GM03348 (cell line): ENCODE data around the gene FAM168B.

Experiments used
- DNase-seq: peaks from one replicate; pipeline ENCODE4 v3.0.0; 2012; ENCODE audit warnings: low spot score

FAM168B gene

DNA sequence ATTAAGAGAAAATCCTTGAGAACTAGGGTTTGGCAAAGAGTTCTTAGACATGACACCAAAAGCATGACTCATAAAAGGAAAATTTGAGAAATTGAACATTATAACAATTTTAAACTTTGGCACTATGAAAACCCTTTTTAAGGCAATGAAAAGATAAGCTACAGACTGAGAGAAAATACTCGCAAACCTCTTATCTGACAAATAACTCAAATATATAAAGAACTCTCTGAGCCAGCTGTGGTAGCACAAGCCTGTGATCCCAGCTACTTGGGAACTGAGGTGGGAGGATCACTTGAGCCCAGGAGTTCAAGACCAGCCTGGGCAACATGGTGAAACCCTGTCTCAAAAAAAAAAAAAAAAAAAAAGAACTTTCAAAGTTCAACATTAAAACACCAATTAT, 70.5 kb downstream of the FAM168B start:
- no peak for DNase-seq

DNA sequence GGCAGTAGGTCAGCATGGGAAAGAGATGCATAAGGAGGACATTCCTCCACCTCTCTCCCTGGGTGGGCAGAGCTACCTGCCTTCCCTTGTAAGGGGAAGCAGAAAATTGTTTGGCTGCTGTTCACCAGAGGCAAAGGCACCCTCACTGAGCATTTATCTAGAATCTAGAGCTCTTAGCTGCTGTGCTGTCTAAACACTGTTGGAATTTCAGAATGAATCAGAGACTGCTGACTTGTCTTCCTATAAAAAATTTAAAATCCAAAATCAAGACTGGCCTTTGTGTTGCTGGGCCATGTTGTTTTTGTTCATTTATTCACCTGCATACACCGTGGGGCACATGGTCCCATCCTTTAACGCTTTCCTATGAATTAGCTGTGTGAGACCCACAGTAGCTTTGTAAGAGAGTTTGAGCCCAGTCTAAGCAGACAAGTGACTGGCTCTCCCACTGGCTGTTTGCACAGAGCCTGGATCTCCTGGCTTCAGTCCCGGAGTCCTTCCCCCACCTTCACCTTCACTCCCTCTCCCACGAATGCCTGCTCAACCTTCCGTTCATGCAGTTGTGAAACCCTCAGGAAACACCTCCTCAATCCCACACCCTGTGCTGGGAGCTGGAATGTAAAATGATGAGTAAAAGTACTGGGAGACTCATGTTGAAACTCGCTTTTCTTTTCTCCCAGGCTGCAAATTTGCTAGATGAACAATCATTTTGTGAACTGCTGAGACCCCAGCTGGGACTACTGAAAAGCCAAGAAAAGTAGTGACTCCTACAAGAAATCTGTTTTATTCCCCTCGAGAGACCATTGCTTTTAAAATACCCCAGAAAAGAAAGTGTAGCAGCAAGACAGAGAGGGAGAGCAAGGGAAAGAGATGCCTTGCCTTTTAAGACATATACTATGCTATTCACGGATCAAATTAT, 76.2 kb downstream of the FAM168B start:
- DNase-seq = peak; percentile 60

DNA sequence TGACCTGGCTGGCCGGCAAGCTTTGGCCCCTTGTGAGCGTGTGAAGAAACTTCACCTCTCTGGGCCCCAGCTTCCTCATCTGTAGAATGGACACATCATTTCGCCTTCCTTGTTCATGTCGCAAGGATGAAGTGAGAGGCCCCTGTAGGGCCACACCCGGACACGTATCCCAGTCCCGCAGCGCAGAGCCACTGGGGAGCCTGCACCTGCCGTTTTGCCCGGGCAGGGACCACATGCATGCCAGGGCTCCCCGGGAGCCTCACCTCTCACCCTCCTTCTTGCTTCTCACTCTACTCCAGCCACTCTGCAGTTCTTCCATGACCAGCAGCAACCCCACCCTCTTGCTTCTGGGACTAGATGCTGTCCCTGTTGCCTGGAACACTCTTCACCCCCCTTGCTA, 77.5 kb downstream of the FAM168B start:
- no peak for DNase-seq

DNA sequence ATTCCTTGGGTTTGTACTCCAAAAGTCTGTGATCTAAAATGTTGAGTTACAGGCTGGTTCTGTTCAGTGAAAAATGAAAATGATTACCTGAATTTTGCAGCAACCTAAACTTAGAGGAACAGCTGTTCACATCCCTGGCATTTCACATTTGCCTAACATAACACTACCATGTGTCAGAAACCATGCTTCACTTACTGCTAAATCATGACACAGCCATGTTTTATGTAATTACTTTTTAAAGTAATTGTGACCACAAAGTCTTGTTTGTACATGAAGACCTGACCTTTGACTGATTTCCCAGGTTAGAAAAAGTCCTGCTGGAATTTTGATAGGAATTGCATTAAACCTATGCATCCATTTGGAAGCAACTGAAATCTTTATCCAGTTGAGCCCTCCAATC, 79.1 kb downstream of the FAM168B start:
- DNase-seq = no peak

DNA sequence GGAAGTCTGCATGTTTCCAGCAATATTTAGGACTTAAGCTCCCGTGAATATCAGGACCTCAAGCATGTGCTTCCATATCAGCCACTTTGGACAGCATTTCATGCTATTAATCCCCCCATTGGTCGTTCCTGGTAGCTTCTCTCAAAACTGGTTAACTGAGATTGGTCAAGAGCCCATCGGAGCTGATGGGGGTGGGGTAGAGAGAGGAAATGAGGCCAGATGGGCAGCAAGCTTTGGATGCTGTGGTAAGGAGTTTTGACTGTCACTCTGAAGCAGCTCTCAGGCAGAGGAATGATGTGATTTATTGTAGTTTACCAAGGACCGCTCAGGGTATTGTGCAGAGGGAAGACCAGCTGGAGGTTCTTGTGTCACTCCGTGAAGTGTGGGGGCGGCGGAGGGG, 81.8 kb downstream of the FAM168B start:
- no peak for DNase-seq

DNA sequence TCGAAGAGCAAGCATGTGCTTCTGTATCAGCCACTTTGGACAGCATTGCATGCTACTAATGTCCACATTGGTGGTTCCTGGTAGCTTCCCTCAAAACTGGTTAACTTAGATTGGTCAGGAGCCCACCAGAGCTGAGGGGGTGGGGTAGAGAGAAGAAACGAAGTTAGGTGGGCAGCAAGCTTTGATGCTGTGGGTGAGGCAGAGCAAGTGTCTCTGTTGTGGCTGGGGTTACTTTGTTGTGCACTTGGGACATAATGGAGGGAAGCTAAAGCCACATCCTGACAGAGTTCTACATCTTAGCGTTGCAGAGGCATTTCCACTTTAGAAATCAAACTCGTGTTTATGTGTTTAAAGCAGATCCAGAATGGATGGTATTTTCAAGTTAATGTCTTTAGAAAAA, 82.7 kb downstream of the FAM168B start:
- DNase-seq = no peak

DNA sequence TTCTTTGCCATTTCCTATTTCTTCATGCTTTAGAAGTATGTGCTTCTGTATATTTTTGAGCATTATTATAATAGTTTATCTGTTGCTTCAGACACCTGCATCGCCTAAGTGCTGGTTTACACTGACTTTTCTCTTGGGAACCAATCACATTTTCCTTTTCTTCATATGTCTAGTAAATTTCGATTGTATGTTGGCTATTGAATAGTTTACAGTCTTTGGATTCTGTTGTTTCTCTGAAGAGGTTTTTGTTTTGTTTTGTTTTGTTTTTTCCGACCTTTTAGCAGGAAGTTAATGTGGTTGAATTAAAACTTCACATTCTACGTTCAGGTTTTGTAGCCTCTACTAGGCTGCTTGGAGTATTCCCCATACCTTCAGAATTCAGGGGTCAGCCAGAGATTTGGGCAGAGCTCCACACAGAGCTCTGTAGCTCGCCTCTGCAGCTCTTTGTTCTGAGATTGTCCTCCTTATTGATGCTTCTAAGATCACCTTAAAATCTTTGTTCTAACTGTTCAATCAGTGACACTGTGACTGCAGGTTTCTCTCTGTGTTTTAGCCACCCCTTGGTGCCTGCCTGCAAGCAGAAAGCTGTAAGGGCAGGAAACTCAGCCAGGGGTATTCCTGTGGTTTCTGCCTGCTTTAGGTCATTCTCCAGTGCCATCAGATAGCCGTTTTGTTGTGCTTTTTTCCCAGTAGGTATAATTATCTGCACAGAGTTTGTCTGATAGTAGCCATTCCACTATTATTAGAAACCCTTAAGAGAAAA, 83.4 kb downstream of the FAM168B start:
- DNase-seq = no peak

DNA sequence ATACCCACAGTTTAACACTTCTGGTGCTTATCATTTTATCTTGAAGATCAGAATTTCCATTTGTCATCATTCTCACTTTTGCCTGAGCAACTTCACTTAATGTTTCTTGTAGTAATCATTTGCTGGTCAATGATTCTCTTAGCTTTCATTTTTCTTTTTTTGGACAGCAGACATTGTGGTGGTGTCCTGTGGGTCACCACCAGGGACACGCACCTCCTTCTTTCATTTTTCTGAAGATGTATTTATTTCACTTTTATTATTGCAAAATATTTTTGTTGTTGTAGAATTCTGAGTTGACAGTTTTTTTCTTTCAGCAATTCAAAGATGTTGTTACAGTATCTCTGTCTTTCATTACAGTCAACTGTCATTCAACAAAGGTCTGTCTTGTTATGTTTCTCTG, 84.3 kb downstream of the FAM168B start:
- DNase-seq = no peak

DNA sequence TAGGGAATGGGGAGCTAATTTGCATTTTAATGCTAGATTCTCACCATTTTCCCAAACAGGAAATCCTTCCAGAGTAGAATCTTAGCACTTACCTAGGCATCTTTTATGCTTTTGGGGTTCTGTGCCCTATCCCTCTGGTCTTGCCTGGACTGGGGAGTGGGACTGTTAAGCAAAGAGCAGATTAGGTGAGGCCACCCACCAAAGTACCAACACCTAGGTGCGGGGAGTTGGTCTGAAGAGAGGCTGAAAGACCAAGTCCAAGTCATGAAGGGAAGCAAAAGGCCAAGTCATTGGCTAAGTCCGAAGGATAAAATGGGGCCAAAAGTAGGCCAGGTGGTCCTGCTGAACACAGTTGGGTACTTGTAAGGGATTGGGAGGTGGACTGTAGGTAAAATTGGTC, 86.7 kb downstream of the FAM168B start:
- DNase-seq = no peak

DNA sequence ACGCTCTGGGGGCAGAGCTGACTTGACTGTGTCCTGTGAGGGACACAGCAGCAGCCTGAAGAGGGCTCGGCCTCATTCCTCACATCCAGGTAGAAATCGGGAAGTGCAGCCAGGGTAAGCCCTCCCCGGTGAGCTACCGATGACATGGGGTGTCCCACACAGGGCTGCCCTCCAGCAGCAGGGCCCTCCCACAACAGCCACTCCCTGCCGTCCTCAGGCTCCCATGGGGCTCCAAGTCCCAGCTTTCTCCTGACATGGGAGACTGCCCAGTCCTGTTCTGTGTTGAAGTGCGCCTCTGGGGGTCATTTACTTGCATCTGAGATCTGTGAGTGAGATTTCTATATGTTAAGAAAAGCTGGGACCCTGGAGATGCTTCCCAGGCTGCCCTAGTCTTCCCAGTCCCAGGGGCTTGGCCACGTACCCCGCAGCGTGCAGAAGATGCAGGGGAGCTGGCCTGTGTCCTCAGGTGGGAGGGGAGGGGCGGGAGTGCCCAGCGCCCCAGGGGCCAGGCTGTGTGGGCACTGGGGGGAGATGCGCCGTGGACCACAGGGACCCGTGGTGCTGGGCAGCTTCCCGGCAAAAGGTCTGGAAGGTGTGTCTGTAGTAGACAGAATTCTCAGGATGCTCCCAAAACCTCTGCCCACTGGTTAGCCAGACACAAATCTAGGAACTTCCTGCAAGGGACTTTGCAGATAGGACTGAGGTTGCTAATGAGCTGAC, 87.9 kb downstream of the FAM168B start:
- no peak for DNase-seq

DNA sequence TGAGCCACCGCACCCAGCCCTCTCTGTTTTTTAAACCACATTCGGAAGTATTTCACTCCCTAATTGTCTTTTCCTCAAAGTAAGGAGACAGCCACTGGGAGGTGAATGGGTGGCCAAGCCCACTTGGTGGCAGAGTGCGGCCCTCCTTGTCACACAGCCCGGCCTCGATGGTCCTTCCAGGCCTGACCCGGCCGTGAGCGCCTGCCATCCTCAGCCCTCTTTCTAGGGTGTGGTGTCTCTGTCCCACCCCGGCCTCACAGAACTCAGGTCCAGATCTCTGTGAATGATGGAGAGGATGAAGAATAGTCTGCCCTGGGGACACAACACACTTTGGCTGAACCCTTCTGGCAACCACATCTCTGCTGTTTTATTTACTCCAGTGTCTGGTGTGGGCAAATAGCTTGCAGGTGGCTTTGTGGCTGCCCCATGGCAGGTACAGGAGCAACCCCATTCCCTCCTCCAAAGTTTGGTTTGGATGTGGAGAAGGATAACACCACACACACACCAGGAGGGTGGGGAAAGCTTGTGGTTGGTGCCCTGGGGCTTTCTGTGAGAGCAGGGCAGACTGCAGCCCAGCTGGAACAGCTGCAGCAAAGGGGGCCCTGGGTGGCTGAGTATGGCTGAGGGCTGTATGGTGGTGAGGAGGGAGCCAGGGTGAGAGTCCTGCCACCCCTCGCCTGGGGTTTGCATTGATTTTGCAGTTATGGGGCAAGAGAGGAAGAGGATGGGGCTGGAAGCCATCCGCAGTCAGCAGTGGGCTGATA, 88.6 kb downstream of the FAM168B start:
- DNase-seq = no peak

DNA sequence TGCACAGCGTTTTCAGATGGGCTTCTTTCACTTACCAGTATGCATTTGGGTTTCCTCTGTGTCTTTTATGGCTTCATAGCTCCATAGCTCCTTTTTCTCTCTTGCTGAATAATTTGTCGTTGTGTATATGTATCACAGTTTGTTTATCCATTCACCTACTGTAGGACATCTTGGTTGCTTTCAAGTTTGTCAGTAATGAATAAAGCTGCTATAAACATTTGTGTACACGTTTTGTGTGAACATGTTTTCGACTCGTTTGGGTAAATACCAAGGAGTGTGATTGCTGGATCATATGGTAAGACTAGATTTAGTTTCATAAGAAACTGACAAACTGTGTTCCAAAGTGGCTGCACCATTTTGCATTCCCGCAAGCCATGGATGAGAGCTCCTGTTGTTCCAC, 94.7 kb downstream of the FAM168B start:
- DNase-seq = no peak
